IMR-90 (cell line): ENCODE measurements around the gene TMEM63A.

Experiments used
- BHLHE40 ChIP-seq: fragments of 150-350 bp; IDR thresholded peaks from 2 replicates; pipeline ENCODE4 v1.6.1; 2016; ENCODE audit warnings: mild to moderate bottlenecking, low read depth, low read length
- CEBPB ChIP-seq: IDR thresholded peaks from 2 replicates; pipeline ENCODE4 v1.6.1; 2012; ENCODE audit warnings: low read depth, low read length, improper control_type of control experiment
- CHD1 ChIP-seq: IDR thresholded peaks from 2 replicates; pipeline ENCODE4 v1.6.1; 2012; ENCODE audit warnings: low read depth, low read length, improper control_type of control experiment
- CTCF ChIP-seq: conservative IDR thresholded peaks from 2 replicates; pipeline ENCODE4 v1.5.1; 2012; ENCODE audit warnings: mild to moderate bottlenecking, low read depth, low read length, improper control_type of control experiment
- FOS ChIP-seq: fragments of 150-350 bp; IDR thresholded peaks from 2 replicates; pipeline ENCODE4 v1.6.1; 2016; ENCODE audit warnings: low read depth, low read length
- MAFK ChIP-seq: IDR thresholded peaks from 2 replicates; pipeline ENCODE4 v1.6.1; 2012; ENCODE audit warnings: low read depth, low read length, improper control_type of control experiment
- MXI1 ChIP-seq: IDR thresholded peaks from 2 replicates; pipeline ENCODE4 v1.6.1; 2012; ENCODE audit warnings: low read depth, mild to moderate bottlenecking, low read length, moderate library complexity, borderline replicate concordance
- POLR2A ChIP-seq: IDR thresholded peaks from 2 replicates; pipeline ENCODE4 v1.6.1; 2012; ENCODE audit warnings: mild to moderate bottlenecking, low read depth, low read length
- RAD21 ChIP-seq: IDR thresholded peaks from 2 replicates; pipeline ENCODE4 v1.6.1; 2012; ENCODE audit warnings: low read length, improper control_type of control experiment

GRCh38 chr1:225915538-225915991, 33.4 kb upstream of the TMEM63A start:
- no peak for TF ChIP-seq MAFK
- TF ChIP-seq CTCF, result no peak
- TF ChIP-seq FOS, result no peak
- TF ChIP-seq POLR2A, result no peak
- TF ChIP-seq CHD1, result no peak
- no peak for TF ChIP-seq BHLHE40
- TF ChIP-seq RAD21, result no peak
- TF ChIP-seq MXI1, result no peak
- no peak for TF ChIP-seq CEBPB
